ENCODE results near the gene GARNL3.
A peak's percentile ranks its signal among the peaks of the same experiment; 100 is the strongest.

Gene GARNL3

GRCh38 chr9:127218818-127219217 lies 45.8 kb upstream of the GARNL3 start:
- Histone ChIP-seq H3K4me3 (replicated peaks; ENCODE audit: insufficient read depth, low read length) (no peak overlapping the region), H3K27me3 (ENCODE audit: insufficient read depth, poor library complexity, severe bottlenecking) (no peaks in the 10 kb centered on the region), H3K27ac (replicated peaks) (no peak overlapping the region)
- no peak for DNase-seq (ENCODE audit: low read depth in 1 of 2, low spot score in 1 of 2)
- TF ChIP-seq GABPA (IDR thresholded peaks at IDR 0.05; ENCODE audit: low read depth) (no peak), REST (IDR thresholded peaks at IDR 0.05; ENCODE audit: insufficient replicate concordance, low read depth) (peak; percentile 23), SPI1 (IDR thresholded peaks at IDR 0.05; ENCODE audit: borderline replicate concordance, low read depth) (no peak), CTCF (IDR thresholded peaks at IDR 0.05; ENCODE audit: insufficient read depth, low read length) (no peak), POLR2AphosphoS5 (IDR thresholded peaks at IDR 0.05; ENCODE audit: low read depth) (no peak)

GRCh38 chr9:127219520-127219919 lies 45.1 kb upstream of the GARNL3 start:
- TF ChIP-seq POLR2AphosphoS5 (IDR thresholded peaks at IDR 0.05; ENCODE audit: low read depth) (no peak), REST (IDR thresholded peaks at IDR 0.05; ENCODE audit: insufficient replicate concordance, low read depth) (no peak), CTCF (IDR thresholded peaks at IDR 0.05; ENCODE audit: insufficient read depth, low read length) (no peak), GABPA (IDR thresholded peaks at IDR 0.05; ENCODE audit: low read depth) (no peak), SPI1 (IDR thresholded peaks at IDR 0.05; ENCODE audit: borderline replicate concordance, low read depth) (no peak)
- no peak overlapping the region for H3K4me3 ChIP-seq (replicated peaks; ENCODE audit: insufficient read depth, low read length)
- no peak overlapping the region for H3K27ac ChIP-seq (replicated peaks)
- peak; percentile 26 to 38 for DNase-seq (ENCODE audit: low read depth in 1 of 2, low spot score in 1 of 2)
- no peaks in the 10 kb centered on the region for H3K27me3 ChIP-seq (ENCODE audit: insufficient read depth, poor library complexity, severe bottlenecking)

- Histone ChIP-seq H3K27ac (replicated peaks) (no peak overlapping the region), H3K27me3 (ENCODE audit: insufficient read depth, poor library complexity, severe bottlenecking) (no peaks in the 10 kb centered on the region), H3K4me3 (replicated peaks; ENCODE audit: insufficient read depth, low read length) (no peak overlapping the region)
- DNase-seq (ENCODE audit: low read depth in 1 of 2, low spot score in 1 of 2): no peak
- TF ChIP-seq REST (IDR thresholded peaks at IDR 0.05; ENCODE audit: insufficient replicate concordance, low read depth) (no peak), SPI1 (IDR thresholded peaks at IDR 0.05; ENCODE audit: borderline replicate concordance, low read depth) (no peak), POLR2AphosphoS5 (IDR thresholded peaks at IDR 0.05; ENCODE audit: low read depth) (no peak), GABPA (IDR thresholded peaks at IDR 0.05; ENCODE audit: low read depth) (no peak), CTCF (IDR thresholded peaks at IDR 0.05; ENCODE audit: insufficient read depth, low read length) (no peak)
These were observed 42.9 kb upstream of the GARNL3 start for GRCh38 chr9:127221695-127222094.

Measured in HL-60 (cell line).